Measurements from ENCODE around the gene EBNA1BP2.
"Not testable (repeated sequence)": the region's sequence is repeated elsewhere in the genome, so short reads cannot be mapped to it uniquely, and the experiment has no call there.

The EBNA1BP2 gene

DNA sequence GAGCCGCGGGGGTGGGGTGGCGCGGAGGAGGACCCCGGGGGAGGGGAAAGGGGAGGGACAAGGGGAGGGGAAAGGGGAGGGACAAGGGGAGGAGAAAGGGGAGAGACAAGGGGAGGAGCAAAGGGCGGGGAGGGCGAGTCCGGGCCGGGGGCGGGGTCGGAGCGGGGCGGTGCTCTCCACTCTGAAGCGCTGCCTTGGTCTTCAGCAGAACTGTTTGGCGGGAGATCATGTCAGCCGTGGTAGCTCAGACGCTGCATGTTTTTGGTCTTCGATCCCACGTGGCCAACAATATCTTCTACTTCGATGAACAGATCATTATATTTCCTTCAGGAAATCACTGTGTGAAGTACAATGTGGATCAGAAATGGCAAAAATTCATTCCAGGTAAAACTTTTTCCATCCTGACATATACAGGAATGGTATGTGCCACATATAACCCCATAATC, 460 bp upstream of the EBNA1BP2 start:
- FAIRE-seq = no peak
- DNase-seq (ENCODE audit: low spot score) = peak; percentile 73

DNA sequence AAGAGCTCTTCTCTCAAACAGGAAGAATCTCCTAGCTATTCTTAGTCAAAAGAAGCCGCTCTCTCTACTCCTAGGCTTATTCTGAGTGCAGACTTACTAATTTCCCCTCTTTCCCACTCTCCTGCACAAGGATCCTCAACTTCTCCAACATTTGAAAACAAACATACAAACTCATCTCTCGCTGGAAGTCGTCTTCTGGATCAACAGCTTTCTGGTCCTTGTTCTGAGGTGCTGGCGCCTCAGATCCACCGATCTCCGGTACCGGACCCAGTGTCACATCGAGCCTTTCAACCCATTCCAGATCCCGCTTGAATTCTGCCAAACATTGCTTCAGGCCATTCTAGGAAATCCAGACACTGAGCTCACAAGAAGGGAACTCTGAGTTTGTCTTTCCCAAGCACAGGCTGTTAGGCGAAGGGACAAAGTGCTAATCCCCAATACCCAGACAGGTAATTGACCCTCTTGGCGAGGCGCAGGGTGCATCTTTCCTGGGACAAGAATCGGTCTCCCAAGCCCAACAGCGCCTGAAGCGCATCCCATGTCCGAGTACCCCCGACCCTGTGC, 696 bp downstream of the EBNA1BP2 start:
- no peak for FAIRE-seq
- DNase-seq (ENCODE audit: low spot score) = no peak

DNA sequence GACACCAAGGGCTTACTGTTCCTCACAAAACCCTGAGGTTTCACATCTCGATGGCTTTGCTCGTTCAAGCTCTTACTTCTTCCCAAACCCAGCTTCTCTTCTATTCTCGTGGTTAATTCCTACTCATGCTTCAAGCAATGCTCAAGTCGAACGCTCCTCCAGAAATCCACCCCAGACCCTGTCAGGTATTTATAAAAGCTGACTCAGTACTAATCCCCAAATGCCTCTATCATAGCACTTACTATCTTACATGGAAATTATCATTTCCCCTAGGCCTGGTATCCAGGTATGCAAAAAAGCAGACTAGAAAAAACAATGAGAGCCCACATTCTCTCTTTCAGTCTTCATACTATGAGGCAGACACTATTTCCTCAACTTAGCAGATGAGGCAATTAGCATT, 6.3 kb downstream of the EBNA1BP2 start:
- DNase-seq (ENCODE audit: low spot score) (no peak), FAIRE-seq (no peak)

DNA sequence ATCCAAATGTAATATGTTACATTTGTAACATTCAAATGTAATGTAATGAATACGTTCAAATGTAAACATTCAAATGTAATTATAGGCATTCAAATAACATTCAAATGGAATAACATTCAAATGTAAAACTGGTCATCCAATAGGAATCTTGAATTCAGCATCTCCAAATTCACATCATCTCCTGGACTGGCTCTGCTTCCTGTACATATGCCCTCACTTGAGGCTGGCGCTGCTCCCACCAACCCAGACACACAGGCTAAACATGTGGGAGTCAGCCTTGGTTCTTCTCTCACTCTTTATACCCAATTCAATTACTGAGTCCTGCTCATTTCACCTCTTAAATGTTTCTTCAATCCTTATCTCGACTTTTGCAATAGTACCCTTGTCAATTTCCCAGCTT, 6.9 kb downstream of the EBNA1BP2 start:
- no peak for FAIRE-seq
- DNase-seq (ENCODE audit: low spot score) = no peak

DNA sequence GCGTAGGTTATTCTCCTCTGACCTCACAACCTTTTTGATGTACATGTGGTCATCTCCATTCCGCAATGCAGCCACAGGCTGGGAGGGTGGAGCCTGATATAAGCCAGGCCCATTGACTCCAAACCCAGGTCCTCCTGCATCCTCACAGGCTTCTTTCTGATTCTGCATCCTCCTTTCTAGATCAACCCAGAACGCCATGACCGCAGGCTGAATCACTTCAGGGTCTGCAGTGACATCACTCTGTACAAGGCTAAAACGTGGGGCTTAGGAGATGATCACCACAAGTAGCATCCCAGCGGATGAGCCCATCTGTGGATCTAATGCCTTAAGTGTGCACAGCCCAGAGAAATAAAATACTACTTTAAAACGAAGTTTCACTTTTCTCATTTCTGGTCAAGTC, 16.1 kb downstream of the EBNA1BP2 start:
- DNase-seq (ENCODE audit: low spot score) = no peak
- FAIRE-seq = no peak

DNA sequence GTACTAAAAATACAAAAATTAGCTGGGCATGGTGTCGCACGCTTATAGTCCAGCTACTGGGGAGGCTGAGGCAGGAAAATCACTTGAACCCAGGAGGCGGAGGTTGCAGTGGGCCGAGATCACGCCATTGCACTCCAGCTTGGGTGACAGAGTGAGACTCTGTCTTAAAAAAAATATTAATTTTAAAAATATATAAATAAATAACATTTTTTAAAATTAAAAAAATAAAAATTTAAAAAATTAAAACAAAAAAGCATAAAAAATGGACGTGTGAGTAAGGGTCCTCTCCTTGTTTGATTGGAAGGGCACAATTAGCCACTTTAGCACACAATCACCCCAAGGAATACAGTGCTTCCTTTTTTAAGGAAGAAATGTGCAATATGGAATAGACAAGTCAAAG, 18.6 kb downstream of the EBNA1BP2 start:
- FAIRE-seq = no peak

DNA sequence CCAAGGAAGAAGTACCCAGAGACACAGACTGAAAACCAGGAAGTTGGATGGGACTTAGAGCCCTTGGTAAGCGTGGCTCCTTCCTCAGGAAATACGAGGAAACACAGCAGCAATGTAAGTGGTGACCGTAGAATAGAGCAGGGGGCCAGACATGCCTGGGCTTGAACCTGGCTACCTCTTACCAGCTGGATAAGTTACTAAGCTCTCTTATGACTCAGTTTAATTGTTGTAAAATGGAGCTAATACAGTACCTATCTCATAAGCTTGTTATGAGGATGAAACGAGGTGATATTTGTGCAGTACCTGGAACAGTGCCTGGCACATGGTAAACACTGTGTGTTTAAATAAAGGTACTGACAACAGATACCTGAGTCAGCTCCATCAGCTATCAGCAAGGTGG, 19.2 kb downstream of the EBNA1BP2 start:
- FAIRE-seq (no peak), DNase-seq (ENCODE audit: low spot score) (no peak)

More for the DNA sequence above, 18.6 kb downstream of the EBNA1BP2 start:
- no peak for DNase-seq (ENCODE audit: low spot score)

DNA sequence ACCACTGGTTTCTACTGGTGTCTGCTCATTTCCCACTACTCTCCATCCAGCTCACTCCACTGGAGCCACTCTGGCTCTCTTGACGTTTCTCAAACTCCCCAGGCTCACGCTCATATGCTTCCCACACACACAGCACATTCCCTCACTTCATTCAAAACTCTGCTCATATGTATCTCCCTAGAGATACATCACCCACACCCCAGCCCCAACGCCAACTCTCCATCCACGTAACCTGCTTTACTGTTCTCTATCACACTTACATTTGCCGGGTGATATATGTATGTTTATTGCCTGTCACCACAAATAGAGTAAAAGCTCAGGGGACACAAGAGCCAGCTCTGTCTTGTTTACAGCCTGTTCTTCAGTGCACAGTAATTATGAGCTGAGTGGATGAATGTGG, 22.2 kb downstream of the EBNA1BP2 start:
- DNase-seq (ENCODE audit: low spot score) = no peak
- no peak for FAIRE-seq

DNA sequence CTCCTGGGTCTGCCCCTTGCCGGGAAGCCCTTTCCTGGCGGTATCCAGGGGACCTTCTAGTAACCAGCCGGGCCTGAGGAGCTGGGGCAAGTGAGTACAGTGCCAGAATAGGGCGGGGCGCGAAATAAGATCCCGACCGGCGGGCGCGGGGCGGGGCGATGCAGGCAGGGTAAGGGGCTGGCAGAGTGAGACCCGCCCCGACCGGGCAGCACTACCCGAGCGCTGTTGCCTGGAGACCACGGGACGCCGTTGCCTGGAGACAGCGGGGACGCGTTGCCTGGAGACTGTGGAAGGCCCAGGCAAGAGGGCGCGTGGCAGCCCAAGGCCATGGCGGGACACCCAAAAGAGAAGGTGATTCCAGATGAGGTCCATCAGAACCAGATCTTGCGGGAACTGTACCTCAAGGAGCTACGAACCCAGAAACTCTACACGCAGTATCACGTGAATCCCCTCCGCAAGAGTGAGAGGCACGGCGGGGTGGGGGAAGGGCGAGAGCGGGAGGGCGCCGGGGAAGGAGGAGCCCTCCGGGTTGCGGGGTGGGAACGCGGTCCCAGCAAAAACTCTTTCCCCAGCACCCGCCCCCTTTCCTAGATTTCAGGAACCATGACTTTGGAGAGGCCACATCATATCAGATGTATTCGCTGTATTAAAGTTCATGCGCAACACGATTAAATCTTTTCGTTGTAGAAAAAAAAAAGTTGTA, 24.3 kb downstream of the EBNA1BP2 start:
- DNase-seq (ENCODE audit: low spot score) (no peak), FAIRE-seq (no peak)

DNA sequence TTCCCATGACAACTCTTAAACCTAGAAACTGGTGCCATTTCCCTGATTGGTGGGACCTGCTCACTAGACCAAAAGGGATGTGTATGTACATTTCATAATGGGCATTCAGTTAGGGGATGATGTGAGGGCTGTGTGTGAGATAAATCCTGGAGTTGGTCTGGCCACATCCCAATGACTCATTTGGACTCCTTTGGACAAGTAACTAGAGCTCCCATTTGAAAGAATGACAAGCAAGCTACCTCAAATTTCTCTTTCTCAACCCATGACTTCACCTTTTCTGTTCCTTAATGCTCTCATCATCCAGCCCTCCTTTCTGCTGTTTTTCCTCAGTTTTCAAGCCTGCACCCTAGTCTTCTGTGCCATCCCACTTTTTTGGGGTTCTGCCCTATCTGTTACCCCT, 27.9 kb downstream of the EBNA1BP2 start:
- no peak for DNase-seq (ENCODE audit: low spot score)
- no peak for FAIRE-seq

DNA sequence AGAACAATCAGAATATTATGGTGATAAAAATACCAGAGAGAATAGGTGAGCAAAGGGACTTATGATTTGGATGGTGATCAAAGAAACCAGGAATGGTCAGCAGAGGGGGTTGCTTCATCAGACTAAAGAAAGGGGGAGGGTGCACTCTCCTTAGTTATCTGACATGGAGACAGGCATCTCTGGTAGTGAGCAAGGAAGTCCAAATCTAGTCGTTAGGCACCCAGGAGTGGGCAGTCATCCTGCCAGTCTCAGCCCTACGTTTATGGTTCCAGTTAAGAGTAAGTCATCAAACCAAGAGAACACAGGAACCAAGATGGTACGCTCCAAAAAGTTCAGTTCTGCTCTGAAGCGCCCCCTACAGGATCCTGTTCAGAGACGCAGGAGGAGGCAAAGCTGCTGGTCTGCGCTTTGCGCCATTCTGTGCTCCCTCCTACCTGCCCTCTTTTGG, 28.6 kb downstream of the EBNA1BP2 start:
- FAIRE-seq (no peak), DNase-seq (ENCODE audit: low spot score) (no peak)

DNA sequence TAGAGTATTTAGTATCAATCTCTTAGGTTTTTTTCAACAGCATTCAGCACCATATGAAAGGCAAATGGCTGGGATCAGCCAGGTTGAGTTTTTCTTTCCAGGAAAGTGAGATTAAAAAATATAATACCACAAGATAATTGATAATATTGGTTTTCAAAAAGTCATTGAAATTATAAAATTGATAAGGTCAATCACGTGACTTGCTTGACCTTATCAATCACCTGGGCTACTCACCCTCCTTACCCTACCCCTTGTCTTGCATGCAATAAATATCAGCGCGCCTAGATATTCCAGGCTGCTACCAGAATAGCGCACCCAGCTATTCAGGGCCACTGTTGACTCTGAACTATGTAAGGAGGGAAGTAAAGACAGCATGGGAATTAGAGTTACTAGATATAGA, 31.5 kb downstream of the EBNA1BP2 start:
- no peak for DNase-seq (ENCODE audit: low spot score)
- no peak for FAIRE-seq

DNA sequence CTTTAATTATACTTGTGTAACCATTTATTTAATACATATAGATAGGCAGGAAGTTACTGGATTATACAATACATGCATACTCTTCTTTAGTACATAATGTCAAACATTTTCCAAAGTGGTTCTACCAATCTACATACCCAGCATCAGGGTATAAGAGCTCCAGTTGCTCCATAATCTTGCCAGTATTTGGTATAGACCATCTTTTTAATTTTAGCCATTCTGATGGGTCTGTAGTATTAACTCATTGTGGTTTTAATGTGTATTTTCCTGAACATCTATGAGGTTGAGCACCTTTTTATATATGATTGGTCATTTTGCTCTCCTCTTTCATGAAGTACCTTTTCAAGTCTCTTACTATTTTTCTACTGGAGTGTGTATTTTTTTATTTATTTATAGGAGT, 32.1 kb downstream of the EBNA1BP2 start:
- no peak for DNase-seq (ENCODE audit: low spot score)
- FAIRE-seq = no peak

DNA sequence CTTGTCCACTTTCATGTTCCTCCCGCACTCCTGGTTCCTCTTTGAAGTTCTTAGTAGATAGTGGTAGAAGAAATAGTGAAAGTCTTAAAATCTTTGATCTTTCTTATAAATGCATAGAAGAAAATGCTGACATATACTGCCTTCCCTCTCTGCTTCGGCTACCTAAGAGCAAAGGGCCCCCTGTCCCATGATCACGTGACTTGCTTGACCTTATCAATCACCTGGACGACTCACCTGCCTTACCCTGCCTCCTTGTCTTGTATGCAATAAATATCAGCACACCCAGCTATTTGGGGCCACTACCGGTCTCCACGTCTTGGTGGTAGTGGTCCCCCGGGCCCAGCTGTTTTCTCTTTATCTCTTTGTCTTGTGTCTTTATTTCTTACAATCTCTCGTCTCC, 32.8 kb downstream of the EBNA1BP2 start:
- not testable (repeated sequence) for DNase-seq (ENCODE audit: low spot score); FAIRE-seq

DNA sequence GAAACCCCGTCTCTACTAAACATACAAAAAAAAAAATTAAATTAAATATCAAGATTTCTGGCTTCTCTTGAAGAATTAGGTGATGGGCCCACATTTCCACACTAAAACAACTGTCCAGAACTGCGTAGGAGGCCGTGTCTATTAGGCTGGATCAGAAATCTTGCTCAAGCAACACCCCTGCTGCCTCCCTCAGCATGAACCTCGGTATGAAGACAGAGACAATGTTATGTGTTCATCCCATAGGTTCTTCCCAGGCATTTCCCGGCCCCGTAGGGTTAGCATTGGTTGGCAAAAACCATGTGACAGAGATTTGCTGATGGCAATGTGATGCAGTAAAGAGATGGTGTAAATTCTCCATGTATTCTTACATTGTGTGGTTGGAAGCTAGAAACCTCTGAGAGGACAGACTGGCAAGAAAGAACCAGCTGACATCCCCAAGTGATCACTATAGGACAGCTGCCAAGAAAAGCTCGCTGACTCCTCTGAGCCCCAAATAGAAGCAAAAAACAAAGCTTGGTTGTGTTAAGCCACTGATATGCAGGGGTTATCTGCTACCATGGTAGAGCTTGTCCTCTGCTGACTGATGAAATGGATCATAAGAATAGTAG, 34.5 kb downstream of the EBNA1BP2 start:
- FAIRE-seq = no peak
- DNase-seq (ENCODE audit: low spot score) = no peak

DNA sequence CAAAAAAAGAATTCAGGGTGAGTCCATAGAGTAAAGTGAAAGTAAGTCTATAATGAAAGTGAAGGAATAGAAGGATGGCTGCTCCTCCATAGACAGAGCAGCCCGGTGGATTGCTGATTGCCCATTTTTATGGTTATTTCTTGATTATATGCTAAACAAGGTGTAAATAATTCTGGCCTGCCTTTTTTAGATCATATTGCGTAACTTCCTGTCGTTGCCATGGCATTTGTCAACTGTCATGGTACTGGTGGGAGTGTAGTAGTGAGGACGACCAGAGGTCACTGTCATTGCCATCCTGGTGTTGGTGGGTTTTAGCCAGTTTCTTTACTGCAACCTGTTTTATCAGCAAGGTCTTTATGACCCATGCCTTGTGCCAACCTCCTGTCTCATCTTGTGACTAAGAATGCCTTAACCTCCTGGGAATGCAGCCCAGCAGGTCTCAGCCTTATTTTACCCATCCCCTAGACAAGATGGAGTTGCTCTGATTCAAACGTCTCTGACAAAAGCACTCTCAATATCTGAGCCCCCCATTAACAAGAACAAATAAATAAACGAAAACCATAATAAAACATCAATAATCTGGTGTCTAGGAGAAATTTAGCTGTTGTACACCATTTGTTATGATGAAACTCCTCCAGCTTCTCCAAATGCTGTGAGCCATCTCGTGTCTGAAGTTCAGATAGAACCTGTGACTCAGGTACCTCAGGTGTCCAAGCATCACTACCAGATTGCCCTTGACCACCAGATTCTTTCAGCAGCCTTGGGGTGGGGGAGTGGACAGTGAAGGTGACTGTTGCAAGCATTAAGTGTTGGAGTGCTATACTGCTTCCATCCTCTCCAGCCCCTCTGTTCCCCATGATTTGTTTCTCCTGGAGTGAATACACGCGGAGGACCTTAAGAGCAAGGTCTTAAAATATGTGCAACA, 36.0 kb downstream of the EBNA1BP2 start:
- FAIRE-seq (no peak), DNase-seq (ENCODE audit: low spot score) (no peak)

DNA sequence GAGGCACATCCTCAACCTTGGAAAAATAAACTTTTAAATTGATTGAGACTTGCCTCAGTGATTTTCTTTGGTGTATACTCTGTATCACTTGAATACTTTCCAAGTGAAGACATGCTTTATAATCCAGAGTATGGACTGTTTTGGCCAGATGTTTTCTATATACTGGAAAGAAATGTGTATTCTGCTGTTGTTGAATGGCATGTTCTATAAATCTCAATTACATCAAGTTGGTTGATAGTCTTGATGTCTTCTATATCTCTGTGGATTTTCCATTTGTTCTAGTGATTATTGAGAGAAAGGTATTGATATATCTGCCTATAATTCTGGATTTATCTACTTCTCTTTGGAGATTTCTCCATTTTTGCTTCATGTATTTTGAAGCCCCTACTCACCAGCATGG, 37.5 kb downstream of the EBNA1BP2 start:
- DNase-seq (ENCODE audit: low spot score) (no peak), FAIRE-seq (no peak)

DNA sequence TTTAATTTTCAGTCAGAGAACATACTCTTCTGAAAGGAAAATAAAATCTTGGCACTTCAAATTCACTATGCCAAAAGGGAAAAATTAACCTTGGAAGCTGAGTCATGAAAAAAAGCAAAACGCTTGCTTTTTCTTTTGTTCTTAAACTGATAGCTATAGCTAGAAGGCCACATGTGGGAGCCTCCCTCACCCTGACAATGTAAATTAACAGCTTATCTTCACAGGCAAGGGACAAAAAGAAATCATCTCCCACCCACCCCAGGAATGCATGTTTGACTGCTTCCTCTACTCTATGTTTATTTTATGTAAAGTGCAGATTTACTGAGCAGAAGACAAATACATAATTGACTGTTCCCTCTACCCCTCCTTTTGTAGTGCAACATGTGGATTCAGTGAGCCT, 38.0 kb downstream of the EBNA1BP2 start:
- FAIRE-seq = no peak
- DNase-seq (ENCODE audit: low spot score) = no peak

DNA sequence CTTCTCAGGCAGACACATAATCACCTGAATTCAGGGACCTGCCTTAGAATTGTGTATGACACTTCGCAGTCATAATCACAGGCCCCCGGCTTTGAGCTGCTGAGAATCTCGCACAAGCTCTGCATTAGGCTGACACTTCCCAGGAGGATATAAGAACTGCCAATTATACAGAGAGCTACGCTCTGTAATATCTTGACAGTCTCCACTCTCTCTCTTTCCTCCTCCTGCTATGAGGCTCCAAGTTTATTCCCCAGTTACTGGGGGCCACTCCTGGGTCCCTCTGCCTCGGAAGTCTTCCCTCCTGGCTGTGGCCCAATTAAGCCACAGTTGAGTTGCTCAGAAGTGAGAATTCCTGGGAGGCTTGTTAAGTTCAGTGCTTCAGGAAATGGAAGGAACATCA, 42.7 kb downstream of the EBNA1BP2 start:
- FAIRE-seq = no peak
- no peak for DNase-seq (ENCODE audit: low spot score)

DNA sequence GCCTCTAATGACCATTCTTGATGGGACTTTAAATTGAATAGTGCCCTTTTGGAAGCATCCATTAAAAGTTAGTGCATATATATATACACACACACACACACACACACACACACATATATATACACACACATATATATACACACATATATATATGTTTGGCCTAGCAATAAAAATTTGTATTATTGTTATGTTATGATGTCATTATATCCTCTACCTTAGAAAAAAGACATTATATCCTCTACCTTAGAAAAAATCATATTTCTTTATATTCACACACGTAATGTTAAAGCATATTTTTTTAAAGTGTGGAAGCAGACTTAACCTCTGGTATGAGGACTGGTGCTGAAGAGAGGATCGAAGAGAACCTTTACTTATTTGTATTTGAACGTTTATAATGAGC, 43.3 kb downstream of the EBNA1BP2 start:
- DNase-seq (ENCODE audit: low spot score) = no peak
- FAIRE-seq = no peak

DNA sequence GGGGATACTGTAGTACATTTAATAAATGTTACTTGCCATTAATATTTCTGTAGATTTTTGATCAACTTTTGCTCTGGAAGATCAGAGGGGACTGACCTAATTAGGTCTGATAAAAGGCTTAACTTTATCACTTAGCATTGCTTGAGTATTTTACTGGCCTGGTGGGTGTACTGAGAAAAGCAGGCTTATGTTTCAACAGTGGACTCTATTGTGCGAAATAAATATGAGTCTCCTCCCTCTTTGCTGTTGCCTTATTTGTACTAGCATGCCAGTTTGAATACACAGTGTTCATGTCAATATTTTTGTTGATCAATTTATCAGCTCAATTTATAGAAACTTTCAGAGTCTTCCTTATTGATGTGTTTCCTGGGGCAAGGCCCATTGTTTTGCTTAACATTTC, 49.1 kb downstream of the EBNA1BP2 start:
- FAIRE-seq (no peak), DNase-seq (ENCODE audit: low spot score) (no peak)
